ENCODE data around the gene KANK4.

The KANK4 gene

DNA sequence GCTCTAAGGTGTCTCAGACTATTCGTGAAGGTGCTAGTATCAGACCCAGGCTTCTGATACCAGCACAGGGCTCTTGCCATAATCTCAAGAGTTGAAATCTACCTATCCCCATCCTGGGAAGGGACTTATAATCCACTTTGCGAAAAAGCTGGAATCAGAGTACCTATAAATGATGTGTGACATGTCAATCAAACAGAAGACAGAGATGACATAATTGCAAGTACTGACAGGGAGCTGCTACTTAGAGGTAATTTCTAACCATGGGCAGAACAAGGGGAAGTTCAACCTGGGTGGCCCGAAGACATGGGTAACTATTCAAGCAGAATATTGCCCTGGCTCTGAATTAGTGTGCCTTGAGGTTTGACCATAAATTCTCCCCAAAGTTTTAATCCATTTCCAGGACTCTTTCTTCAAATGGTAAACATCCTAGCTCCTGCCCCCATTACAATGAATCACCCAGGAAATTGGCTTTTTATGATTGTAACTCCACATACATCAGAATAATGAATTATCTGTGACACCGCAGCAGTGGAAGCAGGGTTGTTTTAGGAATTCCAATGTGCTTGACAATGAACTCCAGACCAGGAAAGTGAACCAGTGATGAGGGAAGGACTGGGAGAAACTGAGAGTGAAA is 37.2 kb downstream of the KANK4 start:
- peaks cover 3% of the 10 kb centered on the region for H3K4me1 ChIP-seq (ENCODE audit: control insufficient read depth, insufficient read depth, low read length)
- H3K36me3 ChIP-seq (ENCODE audit: insufficient read depth, low read length): no peaks in the 10 kb centered on the region
- no peak overlapping the region for H3K4me2 ChIP-seq (ENCODE audit: low read length)
- H3K27me3 ChIP-seq (ENCODE audit: control insufficient read depth, insufficient read depth, low read length): peaks cover 18% of the 10 kb centered on the region
- H3K9ac ChIP-seq (ENCODE audit: low read depth, low read length): no peak overlapping the region
- H3K9me3 ChIP-seq (replicated peaks; ENCODE audit: low read length): no peaks in the 10 kb centered on the region
- no peak overlapping the region for H3K4me3 ChIP-seq (ENCODE audit: low read length)

DNA sequence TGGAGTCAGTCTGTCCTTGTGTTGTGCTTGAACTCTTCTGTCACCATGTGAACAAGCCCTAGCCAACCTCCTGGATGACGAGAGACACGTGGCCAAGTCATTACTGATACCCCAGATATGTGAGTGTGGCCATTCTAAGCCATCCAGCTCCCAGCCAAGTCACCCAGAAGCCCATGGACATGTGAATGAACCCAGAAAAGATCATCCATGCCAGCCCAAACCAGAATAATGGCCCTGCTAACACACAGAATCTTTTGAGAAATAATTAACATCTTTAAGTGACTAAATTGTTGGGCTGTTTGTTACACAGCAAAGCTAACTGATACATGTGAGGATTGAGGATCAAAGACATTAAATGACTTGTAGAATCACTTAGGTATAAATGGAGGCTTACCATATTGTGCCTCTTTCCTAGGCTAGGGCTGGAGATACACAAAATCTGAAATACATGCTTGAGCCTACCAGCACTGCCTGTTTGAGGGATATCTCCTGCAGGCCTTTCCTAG is 38.2 kb downstream of the KANK4 start:
- H3K4me2 ChIP-seq (ENCODE audit: low read length): no peak overlapping the region
- H3K4me1 ChIP-seq (ENCODE audit: control insufficient read depth, insufficient read depth, low read length): peaks cover 3% of the 10 kb centered on the region
- no peaks in the 10 kb centered on the region for H3K9me3 ChIP-seq (replicated peaks; ENCODE audit: low read length)
- H3K4me3 ChIP-seq (ENCODE audit: low read length): no peak overlapping the region
- H3K36me3 ChIP-seq (ENCODE audit: insufficient read depth, low read length): no peaks in the 10 kb centered on the region
- H3K27me3 ChIP-seq (ENCODE audit: control insufficient read depth, insufficient read depth, low read length): peaks cover 8% of the 10 kb centered on the region
- no peak overlapping the region for H3K9ac ChIP-seq (ENCODE audit: low read depth, low read length)

DNA sequence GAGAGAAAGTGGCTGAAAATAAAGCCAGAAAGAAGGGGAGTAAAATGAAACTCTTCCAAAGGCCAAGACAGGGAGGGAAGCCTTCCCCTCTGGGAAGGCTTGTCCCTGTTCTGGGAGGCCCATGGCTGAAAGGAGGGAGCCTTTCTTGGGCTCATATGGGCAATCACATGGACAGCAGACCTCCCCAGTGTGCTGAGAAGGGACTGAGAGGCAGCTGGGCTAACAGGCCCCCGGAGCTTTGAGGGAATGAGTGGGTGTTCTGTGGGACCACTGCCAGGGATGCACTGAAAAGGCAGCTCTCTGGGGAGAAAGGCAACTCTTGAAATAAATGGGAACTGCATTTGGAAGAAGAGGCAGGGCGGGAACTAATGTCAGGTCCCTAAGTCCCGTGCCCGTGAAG is 39.1 kb downstream of the KANK4 start:
- H3K9me3 ChIP-seq (replicated peaks; ENCODE audit: low read length): no peaks in the 10 kb centered on the region
- H3K36me3 ChIP-seq (ENCODE audit: insufficient read depth, low read length): no peaks in the 10 kb centered on the region

DNA sequence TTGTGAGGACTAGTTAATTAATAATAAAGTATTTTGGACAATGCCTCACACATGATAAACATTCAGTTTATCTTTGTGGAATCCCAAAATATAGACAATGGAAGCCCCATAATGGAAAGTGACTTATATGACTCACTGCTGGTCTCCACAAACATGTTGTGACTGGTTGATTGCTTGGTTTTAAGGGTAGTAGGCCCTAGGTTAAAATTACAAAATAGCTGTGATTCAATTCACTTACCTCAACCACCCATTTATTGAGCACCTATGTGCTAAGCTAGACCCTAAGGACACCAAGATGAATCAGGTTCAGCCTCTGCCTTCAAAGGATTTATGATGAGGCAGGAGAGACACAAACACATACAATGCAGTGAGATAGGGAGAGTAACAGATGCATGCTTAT is 42.4 kb downstream of the KANK4 start:
- no peaks in the 10 kb centered on the region for H3K4me1 ChIP-seq (ENCODE audit: control insufficient read depth, insufficient read depth, low read length)
- H3K27me3 ChIP-seq (ENCODE audit: control insufficient read depth, insufficient read depth, low read length): no peaks in the 10 kb centered on the region
- no peak overlapping the region for H3K4me3 ChIP-seq (ENCODE audit: low read length)
- H3K9me3 ChIP-seq (replicated peaks; ENCODE audit: low read length): no peaks in the 10 kb centered on the region
- no peaks in the 10 kb centered on the region for H3K36me3 ChIP-seq (ENCODE audit: insufficient read depth, low read length)
- H3K9ac ChIP-seq (ENCODE audit: low read depth, low read length): no peak overlapping the region
- H3K4me2 ChIP-seq (ENCODE audit: low read length): no peak overlapping the region

More for the DNA sequence above, 39.1 kb downstream of the KANK4 start:
- H3K27me3 ChIP-seq (ENCODE audit: control insufficient read depth, insufficient read depth, low read length): peaks cover 3% of the 10 kb centered on the region
- no peak overlapping the region for H3K4me2 ChIP-seq (ENCODE audit: low read length)
- H3K4me3 ChIP-seq (ENCODE audit: low read length): no peak overlapping the region
- H3K4me1 ChIP-seq (ENCODE audit: control insufficient read depth, insufficient read depth, low read length): peaks cover 3% of the 10 kb centered on the region
- H3K9ac ChIP-seq (ENCODE audit: low read depth, low read length): no peak overlapping the region

DNA sequence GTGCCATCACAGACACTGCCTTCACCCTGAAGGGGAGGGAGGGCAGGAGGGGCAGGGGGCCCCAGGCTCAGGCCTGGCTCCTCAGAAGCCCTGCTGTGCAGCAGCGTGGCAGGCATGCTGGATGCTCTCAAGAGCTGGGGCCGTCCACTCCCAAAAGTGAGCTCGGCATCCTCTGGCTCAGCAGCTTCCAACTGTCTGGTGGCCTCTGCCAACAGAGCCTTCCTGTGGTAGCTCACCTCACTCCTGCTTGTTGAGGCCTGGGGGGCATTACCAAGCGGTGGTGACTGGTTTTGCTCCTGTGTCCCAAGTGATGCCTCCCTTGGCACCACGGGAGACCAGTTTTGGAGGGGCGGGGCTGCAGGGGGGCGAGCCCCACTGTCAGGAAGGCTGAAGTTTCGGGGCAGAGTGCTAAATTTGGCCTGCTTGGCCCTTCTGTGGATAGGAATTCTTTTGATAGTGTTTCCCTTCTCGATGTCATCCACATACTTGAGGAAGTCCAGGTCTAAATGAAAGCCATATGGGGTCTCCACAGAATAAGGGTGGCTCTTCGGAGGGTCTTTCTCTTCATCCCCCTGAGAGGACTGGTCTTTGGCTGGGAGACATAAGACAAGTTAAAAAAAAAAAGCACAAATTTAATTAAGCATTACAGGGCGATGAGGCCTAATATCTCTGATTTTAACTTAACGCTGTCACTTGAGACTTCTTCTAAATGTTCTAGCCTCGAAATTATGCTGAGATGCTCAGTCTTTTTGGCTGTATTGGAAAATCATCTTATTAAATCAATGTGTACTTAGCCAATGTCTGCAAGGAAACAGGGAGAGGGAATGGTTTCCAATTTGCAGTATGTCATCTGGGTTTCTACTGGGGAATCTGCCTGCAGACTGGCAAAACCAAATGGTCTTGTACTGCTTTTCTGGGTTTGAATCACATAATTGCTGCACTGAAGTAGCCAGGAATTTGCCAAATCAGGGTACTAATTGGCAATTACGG is 44.4 kb downstream of the KANK4 start:
- Histone ChIP-seq H3K4me3 (ENCODE audit: low read length) (no peak overlapping the region), H3K4me1 (ENCODE audit: control insufficient read depth, insufficient read depth, low read length) (no peaks in the 10 kb centered on the region), H3K27me3 (ENCODE audit: control insufficient read depth, insufficient read depth, low read length) (no peaks in the 10 kb centered on the region), H3K4me2 (ENCODE audit: low read length) (no peak overlapping the region), H3K9me3 (replicated peaks; ENCODE audit: low read length) (no peaks in the 10 kb centered on the region), H3K36me3 (ENCODE audit: insufficient read depth, low read length) (no peaks in the 10 kb centered on the region), H3K9ac (ENCODE audit: low read depth, low read length) (no peak overlapping the region)

DNA sequence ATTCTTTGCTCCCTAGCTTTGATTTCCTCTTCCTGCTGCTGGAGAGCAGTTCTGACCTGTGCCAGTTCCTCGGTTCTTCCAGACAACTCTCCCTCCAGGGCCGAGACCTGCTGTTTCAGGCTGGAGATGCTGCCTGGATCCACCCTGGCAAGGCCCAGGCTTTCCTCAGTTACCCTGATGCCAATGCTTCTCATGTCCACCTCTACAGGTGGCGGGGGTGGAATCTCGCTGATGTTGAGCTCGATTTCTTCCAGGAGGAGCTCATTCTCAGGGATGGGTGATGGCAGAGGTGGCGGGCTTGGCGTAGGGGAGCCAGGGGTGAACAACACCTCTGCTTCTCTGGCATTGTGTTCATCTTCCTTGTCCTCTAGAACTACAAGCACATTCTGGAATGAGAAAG is 45.3 kb downstream of the KANK4 start:
- Histone ChIP-seq H3K27me3 (ENCODE audit: control insufficient read depth, insufficient read depth, low read length) (no peaks in the 10 kb centered on the region), H3K4me3 (ENCODE audit: low read length) (no peak overlapping the region), H3K4me2 (ENCODE audit: low read length) (no peak overlapping the region), H3K4me1 (ENCODE audit: control insufficient read depth, insufficient read depth, low read length) (no peaks in the 10 kb centered on the region), H3K9me3 (replicated peaks; ENCODE audit: low read length) (no peaks in the 10 kb centered on the region), H3K9ac (ENCODE audit: low read depth, low read length) (no peak overlapping the region), H3K36me3 (ENCODE audit: insufficient read depth, low read length) (no peaks in the 10 kb centered on the region)

DNA sequence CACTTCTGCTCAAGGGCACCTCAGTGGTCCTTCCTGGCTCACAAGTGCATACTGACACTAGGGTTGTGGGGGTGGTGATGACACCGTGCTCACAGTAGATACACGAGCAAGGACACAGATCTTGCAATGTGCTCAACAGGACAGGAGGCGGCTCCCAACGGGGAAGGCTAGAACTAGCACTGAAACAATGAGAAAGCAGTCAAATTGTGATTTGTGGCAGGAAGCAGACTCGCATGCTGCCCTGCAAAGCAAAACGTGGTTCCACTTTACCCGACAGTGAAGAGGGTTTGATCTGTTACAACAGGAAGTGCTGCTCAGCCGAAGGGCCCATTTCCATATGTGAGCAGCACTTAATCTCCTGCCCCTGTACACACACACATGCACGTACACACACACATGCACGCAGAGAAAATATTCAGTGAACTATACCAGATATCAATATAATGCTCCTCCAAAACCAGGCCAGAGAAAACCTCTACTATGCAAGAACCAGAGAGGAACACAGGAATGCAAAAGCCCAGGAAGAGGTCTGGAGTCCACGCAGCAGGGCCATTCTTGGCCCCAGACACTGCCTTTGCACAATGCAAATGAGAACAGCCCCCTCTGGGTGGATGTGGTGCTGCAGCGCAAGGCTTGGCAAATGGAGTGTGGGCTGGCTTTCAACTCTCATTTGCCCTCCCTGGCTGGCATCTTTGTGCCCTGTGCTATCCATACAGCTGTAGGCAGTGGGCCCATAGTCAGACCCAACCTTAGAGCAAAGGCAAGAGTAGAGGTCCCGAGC is 47.1 kb downstream of the KANK4 start:
- H3K4me2 ChIP-seq (ENCODE audit: low read length): no peak overlapping the region
- no peak overlapping the region for H3K9ac ChIP-seq (ENCODE audit: low read depth, low read length)
- H3K4me3 ChIP-seq (ENCODE audit: low read length): no peak overlapping the region
- no peaks in the 10 kb centered on the region for H3K36me3 ChIP-seq (ENCODE audit: insufficient read depth, low read length)
- no peaks in the 10 kb centered on the region for H3K4me1 ChIP-seq (ENCODE audit: control insufficient read depth, insufficient read depth, low read length)
- H3K9me3 ChIP-seq (replicated peaks; ENCODE audit: low read length): no peaks in the 10 kb centered on the region
- no peaks in the 10 kb centered on the region for H3K27me3 ChIP-seq (ENCODE audit: control insufficient read depth, insufficient read depth, low read length)

DNA sequence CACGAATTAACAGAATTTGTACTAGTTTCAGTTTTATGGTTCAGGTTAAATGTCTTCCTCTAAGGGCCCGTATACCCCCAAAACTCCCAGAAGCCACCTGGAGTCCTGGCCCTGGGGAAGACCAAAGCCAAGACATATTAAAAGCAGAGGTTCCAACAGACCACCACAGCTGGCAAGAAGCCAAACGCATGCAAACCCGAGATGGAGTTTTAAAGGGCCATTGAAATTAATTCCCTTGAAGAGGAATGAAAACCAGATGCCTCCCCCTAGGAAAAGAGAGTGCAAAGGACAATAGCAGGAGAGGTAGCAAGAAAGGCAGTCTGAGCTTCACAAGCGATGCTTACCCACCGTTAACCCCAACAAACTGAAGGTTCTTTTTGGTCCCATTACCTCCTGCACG is 48.1 kb downstream of the KANK4 start:
- Histone ChIP-seq H3K4me3 (ENCODE audit: low read length) (no peak overlapping the region), H3K9me3 (replicated peaks; ENCODE audit: low read length) (no peaks in the 10 kb centered on the region), H3K4me2 (ENCODE audit: low read length) (no peak overlapping the region), H3K27me3 (ENCODE audit: control insufficient read depth, insufficient read depth, low read length) (no peaks in the 10 kb centered on the region), H3K4me1 (ENCODE audit: control insufficient read depth, insufficient read depth, low read length) (no peaks in the 10 kb centered on the region), H3K36me3 (ENCODE audit: insufficient read depth, low read length) (no peaks in the 10 kb centered on the region), H3K9ac (ENCODE audit: low read depth, low read length) (no peak overlapping the region)

DNA sequence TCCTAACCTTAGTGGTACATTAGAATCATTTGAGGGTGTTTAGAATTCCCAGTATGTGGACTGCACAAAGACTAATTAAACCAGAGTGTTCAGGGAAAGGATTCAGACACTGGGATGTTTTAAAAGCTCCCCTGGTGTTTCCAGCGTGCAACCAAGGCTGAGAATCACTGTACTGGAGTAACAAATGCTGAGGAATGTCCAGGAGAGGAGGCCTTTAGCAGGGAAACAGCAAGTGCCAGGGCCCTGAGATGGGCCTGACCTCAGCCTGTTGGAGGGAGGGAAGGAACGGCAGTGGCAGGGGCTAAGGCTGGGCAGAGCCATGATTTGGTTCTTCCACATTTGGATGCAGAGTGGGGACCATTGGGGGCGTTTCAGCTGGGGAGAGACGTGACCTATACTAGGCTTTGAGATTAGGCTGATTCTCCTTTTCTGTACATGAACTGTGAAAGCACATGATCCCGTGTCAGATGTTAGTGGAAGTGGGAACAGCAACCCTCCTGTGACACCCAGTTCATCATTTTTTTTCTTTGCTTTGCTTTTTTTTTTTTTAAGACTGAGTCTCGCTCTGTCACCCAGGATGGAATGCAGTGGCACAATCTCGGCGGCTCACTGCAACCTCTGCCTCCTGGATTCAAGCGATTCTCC is 49.3 kb downstream of the KANK4 start:
- H3K36me3 ChIP-seq (ENCODE audit: insufficient read depth, low read length): no peaks in the 10 kb centered on the region

DNA sequence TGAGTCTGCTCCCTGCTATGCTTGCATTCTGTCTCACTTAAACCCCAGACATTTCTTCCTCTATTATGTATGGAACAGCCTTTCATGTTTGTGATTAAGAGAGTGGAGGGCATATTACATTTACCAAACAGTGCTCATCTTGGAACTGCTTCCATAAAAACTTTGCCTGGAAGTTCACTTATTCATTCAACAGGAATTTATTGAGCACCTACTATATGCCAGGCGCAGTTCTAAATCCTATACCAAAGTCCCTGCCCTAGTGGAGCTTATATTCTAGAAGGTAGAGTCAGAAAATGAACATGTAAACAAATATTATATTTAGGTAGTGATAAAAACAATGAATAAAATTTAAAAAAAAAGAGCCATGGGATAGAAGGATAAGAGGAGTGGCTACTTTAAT is 49.8 kb downstream of the KANK4 start:
- Histone ChIP-seq H3K4me1 (ENCODE audit: control insufficient read depth, insufficient read depth, low read length) (no peaks in the 10 kb centered on the region), H3K4me2 (ENCODE audit: low read length) (no peak overlapping the region), H3K9me3 (replicated peaks; ENCODE audit: low read length) (no peaks in the 10 kb centered on the region), H3K27me3 (ENCODE audit: control insufficient read depth, insufficient read depth, low read length) (no peaks in the 10 kb centered on the region), H3K9ac (ENCODE audit: low read depth, low read length) (no peak overlapping the region), H3K4me3 (ENCODE audit: low read length) (no peak overlapping the region), H3K36me3 (ENCODE audit: insufficient read depth, low read length) (no peaks in the 10 kb centered on the region)

More for the DNA sequence above, 49.3 kb downstream of the KANK4 start:
- Histone ChIP-seq H3K4me3 (ENCODE audit: low read length) (no peak overlapping the region), H3K4me2 (ENCODE audit: low read length) (no peak overlapping the region), H3K27me3 (ENCODE audit: control insufficient read depth, insufficient read depth, low read length) (no peaks in the 10 kb centered on the region), H3K4me1 (ENCODE audit: control insufficient read depth, insufficient read depth, low read length) (no peaks in the 10 kb centered on the region), H3K9me3 (replicated peaks; ENCODE audit: low read length) (no peaks in the 10 kb centered on the region), H3K9ac (ENCODE audit: low read depth, low read length) (no peak overlapping the region)

DNA sequence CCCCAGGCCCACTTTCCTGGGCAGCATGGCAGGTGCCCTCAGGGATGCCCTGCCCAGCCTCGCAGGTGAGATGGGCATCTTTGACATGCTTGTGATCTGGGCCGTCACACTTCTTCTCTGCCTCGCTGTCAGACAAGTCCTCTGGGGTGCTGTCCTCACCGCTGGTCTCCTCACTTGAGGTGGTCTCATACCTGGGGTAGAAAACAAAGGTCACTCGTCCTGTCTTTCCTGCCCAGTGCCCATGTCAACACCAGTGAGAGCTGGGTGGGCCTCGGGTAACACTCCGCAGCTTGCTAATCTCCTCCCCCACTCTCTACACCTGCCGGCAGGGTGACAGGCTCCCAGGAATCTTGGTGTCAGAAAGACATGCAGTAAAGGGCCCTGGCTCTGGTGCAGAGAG is 50.9 kb downstream of the KANK4 start:
- Histone ChIP-seq H3K4me2 (ENCODE audit: low read length) (no peak overlapping the region), H3K9ac (ENCODE audit: low read depth, low read length) (no peak overlapping the region), H3K9me3 (replicated peaks; ENCODE audit: low read length) (no peaks in the 10 kb centered on the region), H3K27me3 (ENCODE audit: control insufficient read depth, insufficient read depth, low read length) (no peaks in the 10 kb centered on the region), H3K4me3 (ENCODE audit: low read length) (no peak overlapping the region), H3K4me1 (ENCODE audit: control insufficient read depth, insufficient read depth, low read length) (no peaks in the 10 kb centered on the region), H3K36me3 (ENCODE audit: insufficient read depth, low read length) (no peaks in the 10 kb centered on the region)
